NCI-H2171 treated with DMSO at 0.1 percent for 48 hours (cell line): ENCODE data around the gene CARNS1.

Experiments used
- DNase-seq: peaks from one replicate; lab custom pipeline; 2025; lab: John Stamatoyannopoulos, UW

CARNS1 gene

DNA sequence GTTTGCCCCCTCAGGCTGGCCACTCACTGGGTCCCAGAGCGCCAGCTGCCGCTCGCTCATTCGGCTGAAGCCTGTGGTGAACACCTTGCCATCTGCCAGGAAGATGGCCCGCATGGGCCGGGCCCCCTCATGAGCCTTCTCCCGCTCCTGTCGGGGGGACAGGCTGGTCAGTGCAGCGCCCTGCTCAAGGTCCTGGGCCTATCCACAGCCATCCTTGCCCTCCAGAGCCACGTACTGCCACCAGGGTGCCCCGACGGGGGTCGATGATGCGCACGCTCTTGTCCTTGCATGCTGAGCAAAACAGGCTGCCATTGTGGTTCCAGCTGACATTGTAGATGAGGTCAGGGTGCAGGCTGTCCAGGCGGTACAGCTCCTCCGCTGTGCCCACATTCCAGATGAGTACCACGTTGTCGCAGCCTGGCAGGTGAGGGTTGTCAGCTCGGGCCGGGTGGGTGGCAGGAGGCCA, 25.7 kb downstream of the CARNS1 start:
- DNase-seq: no peak

DNA sequence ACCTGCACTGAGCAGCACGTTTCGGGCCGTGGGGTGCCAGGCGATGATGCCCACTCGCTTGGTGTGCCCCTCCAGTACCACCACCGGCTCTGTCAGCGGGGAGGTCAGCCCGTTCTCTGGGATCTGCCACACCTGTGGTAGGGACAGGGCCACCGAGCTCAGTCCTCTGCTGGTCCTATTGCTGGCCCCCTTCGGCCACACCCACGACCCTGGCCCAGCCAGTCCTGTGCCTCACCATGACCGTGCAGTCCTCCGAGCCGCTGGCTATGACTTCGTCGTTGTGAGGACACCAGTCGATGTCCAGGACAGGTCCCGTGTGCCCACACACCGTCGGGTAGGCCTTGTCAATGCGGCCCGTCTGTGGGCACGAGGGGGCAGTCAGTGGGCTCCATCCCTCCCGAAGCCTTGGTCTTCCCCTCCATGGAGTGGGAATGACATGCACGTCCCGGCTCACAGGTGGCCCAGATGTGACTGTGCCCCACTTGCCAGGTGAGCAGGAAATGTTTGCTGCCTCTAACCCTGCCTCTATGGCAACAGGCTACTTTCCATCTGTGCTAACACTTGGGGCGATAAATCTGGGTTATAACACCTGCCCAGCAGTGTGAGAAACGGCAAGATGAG, 26.4 kb downstream of the CARNS1 start:
- DNase-seq: no peak

GRCh38 chr11:67442504-67443404, 27.3 kb downstream of the CARNS1 start:
- no peak for DNase-seq

GRCh38 chr11:67445515-67445914, 30.0 kb downstream of the CARNS1 start:
- DNase-seq: no peak

DNA sequence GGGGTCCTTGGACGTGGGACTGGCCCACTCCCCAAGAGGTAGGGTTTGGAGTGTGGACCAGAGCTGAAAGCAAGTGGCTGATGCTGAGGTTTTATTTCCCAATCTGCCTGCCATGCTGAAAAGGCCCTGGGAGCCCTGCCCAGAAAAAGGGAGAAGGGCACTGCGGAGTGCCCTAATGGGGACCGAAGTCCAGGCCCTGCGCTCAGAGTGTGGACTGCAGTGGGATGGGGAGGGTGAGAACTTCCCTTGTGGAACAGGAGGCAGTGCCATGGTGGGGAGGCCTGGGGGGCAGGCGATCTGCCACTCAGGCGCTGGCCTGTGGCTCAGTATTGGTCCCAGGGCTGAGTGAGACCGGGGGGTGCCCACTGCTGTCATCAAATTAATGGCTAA, 32.7 kb downstream of the CARNS1 start:
- no peak for DNase-seq

- DNase-seq: no peak
Measured at GRCh38 chr11:67449116-67449844, 33.8 kb downstream of the CARNS1 start.

DNA sequence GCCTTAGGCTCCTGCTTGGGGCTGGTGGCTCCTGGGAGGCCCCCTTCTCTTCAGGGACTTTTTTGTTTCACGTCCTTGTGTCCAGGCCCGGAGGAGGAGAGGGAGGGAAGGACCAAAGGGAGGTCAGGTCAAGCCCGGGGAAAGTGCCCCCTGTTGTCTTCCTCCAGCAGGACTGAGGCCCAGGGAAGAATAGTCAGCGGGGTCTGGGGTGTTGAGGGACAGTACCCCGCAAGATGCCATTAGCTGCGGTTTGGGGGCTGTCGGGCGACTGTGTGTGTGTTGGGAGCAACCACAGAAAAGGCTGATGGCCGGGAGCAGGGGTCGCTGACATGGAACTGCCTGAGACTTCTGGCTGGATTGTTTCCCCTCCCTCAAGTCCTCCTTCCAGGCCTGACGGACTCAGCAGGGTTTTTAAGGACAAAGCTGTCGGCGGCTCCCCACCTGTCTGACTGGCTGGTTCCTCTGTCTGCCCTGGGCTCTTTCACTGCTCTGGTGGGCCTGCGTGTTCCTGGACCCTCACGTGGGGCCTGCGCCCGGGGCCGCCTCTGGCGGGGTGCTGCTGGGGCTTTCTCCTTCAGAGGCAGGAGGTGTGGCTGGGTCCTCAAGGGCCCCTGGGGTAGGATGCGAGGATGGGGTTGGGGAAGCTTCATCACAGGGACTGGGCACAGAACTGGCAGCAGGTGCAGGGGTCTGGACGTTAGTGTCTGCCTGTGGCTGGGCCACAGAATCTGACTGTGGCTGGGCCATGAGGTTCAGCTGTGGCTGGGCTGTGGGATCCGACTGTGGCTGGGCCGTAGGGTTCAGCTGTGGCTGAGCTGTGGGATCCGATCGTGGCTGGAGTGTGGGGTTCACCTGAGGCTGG, 35.5 kb downstream of the CARNS1 start:
- DNase-seq: no peak

- DNase-seq: no peak
Measured at GRCh38 chr11:67451658-67451976, 36.1 kb downstream of the CARNS1 start.

DNA sequence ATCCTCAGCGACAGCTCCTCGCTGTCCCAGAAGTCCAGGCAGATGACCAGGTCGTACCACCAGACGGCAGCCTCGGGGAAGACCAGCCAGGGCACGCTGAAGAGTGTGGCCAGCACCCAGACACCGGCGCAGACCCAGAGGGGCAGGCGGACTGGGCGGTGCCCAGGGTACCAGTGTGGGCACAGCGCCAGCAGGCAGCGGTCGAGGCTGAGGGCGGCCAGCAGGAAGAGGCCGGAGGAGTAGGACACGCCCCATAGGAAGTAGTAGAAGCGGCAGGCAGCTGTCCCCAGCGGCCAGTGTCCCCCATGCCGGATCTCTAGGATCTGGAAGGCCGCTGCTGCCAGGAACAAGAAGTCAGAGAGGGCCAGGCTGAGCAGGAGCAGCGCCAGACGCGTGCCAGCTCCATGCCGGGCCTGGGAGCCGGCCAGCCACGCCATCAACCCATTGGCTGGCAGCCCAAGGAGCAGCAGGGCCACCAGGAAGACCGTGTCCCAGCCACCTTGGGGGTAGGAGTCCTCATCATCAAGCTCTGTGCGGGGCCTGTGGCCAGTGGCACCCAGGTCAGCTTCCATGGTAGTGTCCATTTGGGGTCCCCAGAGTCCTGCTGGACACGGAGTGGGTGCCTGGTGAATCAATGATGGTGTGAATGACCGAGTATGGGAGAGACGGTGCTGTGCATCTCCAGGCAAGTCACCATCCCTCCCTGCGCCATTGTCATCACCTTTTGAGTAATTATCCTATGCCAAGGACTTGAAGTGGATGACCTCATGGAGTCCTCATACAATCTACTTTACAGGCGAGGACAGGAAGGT, 36.9 kb downstream of the CARNS1 start, which contains the start of gene GPR152:
Gene GPR152 (minus strand): TSS at position 589 of the 812 bp plus-strand sequence. CDS start 5 bp downstream, at position 584.
- DNase-seq: no peak

GRCh38 chr11:67453816-67454732, 38.6 kb downstream of the CARNS1 start:
- DNase-seq: no peak

- no peak for DNase-seq
Measured at GRCh38 chr11:67455054-67455453, 39.6 kb downstream of the CARNS1 start, which contains the start of gene CABP4. Gene CABP4, plus strand, starts transcription at chr11:67455354. Its CDS starts 70 bp downstream, at chr11:67455424.

DNA sequence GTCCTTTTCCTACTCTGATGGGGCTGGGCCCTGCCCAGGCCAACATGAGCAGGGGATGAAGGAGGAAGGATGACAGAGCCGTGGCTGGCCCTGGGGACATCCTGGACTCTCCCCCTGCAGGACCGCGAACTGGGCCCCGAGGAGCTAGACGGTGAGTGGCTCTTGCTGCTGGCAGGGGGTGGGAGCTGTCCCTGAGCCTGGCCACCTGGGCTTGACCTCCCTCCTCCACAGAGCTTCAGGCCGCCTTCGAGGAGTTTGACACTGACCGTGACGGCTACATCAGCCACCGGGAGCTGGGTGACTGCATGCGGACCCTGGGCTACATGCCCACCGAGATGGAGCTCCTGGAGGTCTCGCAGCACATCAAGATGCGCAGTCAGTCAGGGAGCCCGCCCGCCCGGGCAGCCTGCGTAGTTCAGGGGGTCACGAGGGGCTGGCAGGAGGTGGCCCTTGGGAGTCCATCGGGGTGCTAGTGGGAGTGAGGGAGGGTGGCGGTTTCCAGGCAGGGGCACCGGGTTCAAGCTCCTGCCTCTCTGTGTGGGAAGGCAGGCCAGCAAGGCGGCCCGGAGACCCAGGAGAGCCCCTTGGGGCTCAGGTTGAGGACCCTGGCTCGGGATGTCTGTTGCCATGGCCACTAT, 40.7 kb downstream of the CARNS1 start:
- no peak for DNase-seq

DNA sequence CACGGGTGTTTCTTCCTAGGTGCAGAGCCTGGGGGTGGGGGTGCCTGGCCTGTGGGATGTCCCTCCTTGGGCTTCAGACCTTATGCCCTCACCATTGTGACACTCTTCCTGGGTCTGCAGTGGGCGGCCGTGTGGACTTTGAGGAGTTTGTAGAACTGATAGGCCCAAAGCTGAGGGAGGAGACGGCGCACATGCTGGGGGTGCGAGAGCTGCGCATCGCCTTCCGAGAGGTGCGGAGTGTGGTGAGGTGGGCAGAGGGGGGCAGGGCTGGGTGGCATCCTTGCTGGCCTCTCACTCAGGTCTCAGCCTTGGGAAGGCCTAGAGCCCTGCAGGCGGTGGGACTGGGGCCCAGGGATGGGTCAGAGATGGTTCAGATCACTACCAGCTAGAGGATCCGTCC, 42.0 kb downstream of the CARNS1 start:
- DNase-seq: no peak

GRCh38 chr11:67458266-67458665, 42.8 kb downstream of the CARNS1 start:
- no peak for DNase-seq

- DNase-seq: no peak
Measured at GRCh38 chr11:67463186-67463585, 47.7 kb downstream of the CARNS1 start.

DNA sequence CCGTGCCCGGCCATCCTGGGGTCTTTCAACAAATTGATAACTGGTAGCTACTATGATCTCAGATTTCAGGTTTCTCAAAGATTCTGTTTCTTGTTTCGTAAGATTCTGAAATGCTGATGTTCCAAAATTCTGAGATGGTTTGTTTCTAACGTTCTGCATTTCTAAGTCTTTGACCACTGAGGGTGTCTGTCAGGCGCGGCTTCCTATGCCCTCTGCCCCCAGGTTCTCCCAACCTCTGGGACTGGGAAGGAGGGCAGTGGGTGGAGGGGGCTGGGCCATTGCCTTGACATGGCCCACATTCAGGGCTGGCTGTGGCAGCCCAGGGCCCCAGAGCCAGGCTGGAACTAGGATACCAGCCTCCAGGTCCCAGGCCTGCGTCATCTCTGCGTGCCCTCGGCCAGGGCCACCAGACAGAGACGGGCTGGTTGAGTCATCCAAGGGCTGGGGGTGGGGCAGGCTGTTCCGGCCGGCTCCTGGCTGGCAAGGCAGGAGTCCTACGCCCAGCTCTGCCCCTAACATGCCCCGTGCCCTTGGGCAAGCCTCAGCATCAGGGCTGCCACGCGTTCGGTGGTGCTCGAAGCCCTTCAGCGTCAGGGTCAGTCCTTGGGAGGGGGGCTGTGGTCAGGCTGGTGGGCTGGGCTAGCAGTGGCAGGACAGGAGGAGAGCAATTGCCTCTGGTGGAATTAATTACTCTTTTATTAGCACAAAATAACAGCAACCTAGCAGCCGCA, 48.4 kb downstream of the CARNS1 start:
- no peak for DNase-seq

DNA sequence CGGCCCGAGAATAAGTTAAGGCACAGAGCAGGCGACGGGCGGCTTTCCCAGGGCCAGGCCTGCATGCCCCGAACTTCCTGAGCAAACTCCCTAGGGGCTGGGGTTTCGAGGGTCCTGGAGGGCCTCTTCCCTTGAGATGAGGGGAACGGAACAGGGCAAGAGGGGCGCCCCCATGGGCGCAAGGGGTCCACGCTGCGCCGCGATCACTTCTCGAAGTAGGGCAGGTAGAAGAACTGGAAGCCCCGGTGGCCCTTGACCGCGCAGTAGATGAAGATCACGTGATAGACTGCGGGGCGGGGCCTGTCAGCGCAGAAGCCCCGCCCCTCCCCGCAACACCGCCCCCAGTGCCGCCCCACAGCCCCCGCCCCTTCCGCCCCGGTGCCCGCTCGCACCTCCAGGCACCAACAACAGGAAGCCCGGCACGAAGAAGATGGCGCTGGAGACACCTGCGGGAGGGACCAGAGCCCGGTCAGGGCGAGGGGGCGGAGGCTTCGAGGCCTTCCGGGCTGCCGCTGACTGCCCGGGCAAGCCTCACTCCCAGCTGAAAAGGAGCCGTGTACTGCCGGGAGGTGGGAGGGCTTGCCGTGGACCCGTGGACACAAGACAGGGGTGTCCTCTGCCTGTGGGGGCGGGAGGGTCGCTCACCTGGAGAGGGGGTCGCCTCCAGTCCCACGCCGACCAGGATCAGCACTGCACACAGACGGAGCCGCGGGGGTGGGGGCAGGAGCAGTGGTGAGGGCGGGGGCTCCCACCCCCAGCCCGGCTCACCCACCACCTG, 49.1 kb downstream of the CARNS1 start:
- DNase-seq: peak; percentile 93

GRCh38 chr11:67465189-67465510, 49.7 kb downstream of the CARNS1 start:
- DNase-seq: peak; percentile 31
